Mesothelial cell of epicardium (in vitro differentiated cells): Measurements from ENCODE around the gene KCNIP4. TPM values are rescaled to one million over a fixed set of nuclear protein-coding genes. Genes with fewer than 3 reads are reported as not detected.
A peak's percentile ranks its signal among the peaks of the same experiment; 100 is the strongest.

Experiments used
- DNase-seq, 2 experiments: peaks; one replicate each; pipeline ENCODE4 v3.0.0; 2021; ENCODE audit warnings: low spot score in 2 of 2; ENCODE audit not compliant: unreplicated experiment in 2 of 2
- H3K27ac Mint-ChIP-seq: 2 replicates; pipeline ENCODE4 v1.8.0; 2021; ENCODE audit warnings: mixed read lengths
- H3K27me3 Mint-ChIP-seq: 2 replicates; pipeline ENCODE4 v1.8.0; 2021; ENCODE audit warnings: low read depth, mixed read lengths
- H3K36me3 Mint-ChIP-seq: 2 replicates; pipeline ENCODE4 v1.8.0; 2021; ENCODE audit warnings: mixed read lengths
- H3K4me1 Mint-ChIP-seq: 2 replicates; pipeline ENCODE4 v1.8.0; 2021; ENCODE audit warnings: mixed read lengths
- H3K4me3 Mint-ChIP-seq: 2 replicates; pipeline ENCODE4 v1.8.0; 2021; ENCODE audit warnings: mild to moderate bottlenecking, moderate library complexity, mixed read lengths
- H3K9me3 Mint-ChIP-seq: 2 replicates; pipeline ENCODE4 v1.8.0; 2021; ENCODE audit warnings: mixed read lengths
- CTCF ChIP-seq: fragments of 200-600 bp; sonication (generic); IDR thresholded peaks from one replicate; pipeline ENCODE4 v1.5.0; 2021; ENCODE audit warnings: antibody characterized with exemption; ENCODE audit not compliant: unreplicated experiment
- total RNA-seq: library from RNA; stranded (reverse); gene quantifications from 3 replicates; pipeline ENCODE4 v1.2.1, GENCODE V29; 2021

Gene KCNIP4
- total RNA-seq, 1 donor from 2014 or later: 3.0 TPM

GRCh38 chr4:21765810-21766407, 182.7 kb downstream of the KCNIP4 start:
- DNase-seq: peak in 1 of 2 experiments; percentile 58
- Mint-ChIP-seq H3K27ac (no peak overlapping the region), H3K36me3 (no peaks in the 10 kb centered on the region), H3K4me3 (no peak overlapping the region), H3K4me1 (peaks cover 23% of the 10 kb centered on the region), H3K9me3 (peaks cover 4% of the 10 kb centered on the region), H3K27me3 (peaks cover under 1% of the 10 kb centered on the region)
- peak; percentile 84 for TF ChIP-seq CTCF

GRCh38 chr4:21763855-21764254, 184.7 kb downstream of the KCNIP4 start:
- H3K36me3 Mint-ChIP-seq: no peaks in the 10 kb centered on the region
- H3K27ac Mint-ChIP-seq: no peak overlapping the region
- H3K9me3 Mint-ChIP-seq: no peaks in the 10 kb centered on the region
- TF ChIP-seq CTCF: no peak
- no peak for DNase-seq
- peaks cover 17% of the 10 kb centered on the region for H3K4me1 Mint-ChIP-seq
- H3K4me3 Mint-ChIP-seq: no peak overlapping the region
- H3K27me3 Mint-ChIP-seq: no peaks in the 10 kb centered on the region

GRCh38 chr4:21757248-21757647, 191.3 kb downstream of the KCNIP4 start:
- H3K9me3 Mint-ChIP-seq: no peaks in the 10 kb centered on the region
- peaks cover 16% of the 10 kb centered on the region for H3K4me1 Mint-ChIP-seq
- no peaks in the 10 kb centered on the region for H3K27me3 Mint-ChIP-seq
- no peak for DNase-seq
- TF ChIP-seq CTCF: no peak
- no peak overlapping the region for H3K27ac Mint-ChIP-seq
- H3K36me3 Mint-ChIP-seq: no peaks in the 10 kb centered on the region
- H3K4me3 Mint-ChIP-seq: no peak overlapping the region

GRCh38 chr4:21753084-21753760, 195.3 kb downstream of the KCNIP4 start:
- H3K9me3 Mint-ChIP-seq: no peaks in the 10 kb centered on the region
- H3K27me3 Mint-ChIP-seq: peaks cover 5% of the 10 kb centered on the region
- no peak overlapping the region for H3K27ac Mint-ChIP-seq
- DNase-seq: no peak
- no peaks in the 10 kb centered on the region for H3K36me3 Mint-ChIP-seq
- TF ChIP-seq CTCF: no peak
- peaks cover 17% of the 10 kb centered on the region for H3K4me1 Mint-ChIP-seq
- H3K4me3 Mint-ChIP-seq: no peak overlapping the region

GRCh38 chr4:21752616-21753015, 196.0 kb downstream of the KCNIP4 start:
- no peak for TF ChIP-seq CTCF
- Mint-ChIP-seq H3K4me1 (peaks cover 17% of the 10 kb centered on the region), H3K36me3 (no peaks in the 10 kb centered on the region), H3K9me3 (no peaks in the 10 kb centered on the region), H3K27ac (peak overlapping the region; percentile 65), H3K27me3 (peaks cover 8% of the 10 kb centered on the region), H3K4me3 (no peak overlapping the region)
- DNase-seq: no peak
